Central memory CD8-positive, alpha-beta T cell (primary cell): ENCODE measurements around the gene RAD18.

Experiments
- ATAC-seq: fragments of 150-1000 bp; cut with Tn5 transposase; replicated peaks from 2 replicates; pipeline ENCODE4 v1.10.0; 2022; ENCODE audit warnings: mild to moderate bottlenecking, moderate FRiP score, moderate number of reproducible peaks; ENCODE audit not compliant: poor library complexity, severe bottlenecking; ENCODE audit errors: extremely low read depth
- DNase-seq, 2 donors: peaks; one replicate each; pipeline ENCODE4 v3.0.0; 2021; ENCODE audit warnings: low spot score in 2 of 2
- H3K27ac Mint-ChIP-seq: one replicate; pipeline ENCODE4 v1.8.0; 2022; ENCODE audit warnings: low read depth, mild to moderate bottlenecking, moderate library complexity, mixed read lengths
- H3K27me3 Mint-ChIP-seq: one replicate; pipeline ENCODE4 v1.8.0; 2022; ENCODE audit warnings: mixed read lengths
- H3K36me3 Mint-ChIP-seq: one replicate; pipeline ENCODE4 v1.8.0; 2022; ENCODE audit warnings: mild to moderate bottlenecking, moderate library complexity, mixed read lengths; ENCODE audit not compliant: insufficient read depth
- H3K4me1 Mint-ChIP-seq: one replicate; pipeline ENCODE4 v1.8.0; 2022; ENCODE audit warnings: mixed read lengths
- H3K4me3 Mint-ChIP-seq: one replicate; pipeline ENCODE4 v1.8.0; 2022; ENCODE audit warnings: mild to moderate bottlenecking, moderate library complexity, mixed read lengths
- H3K9me3 Mint-ChIP-seq: one replicate; pipeline ENCODE4 v1.8.0; 2022; ENCODE audit warnings: mixed read lengths

RAD18 gene

DNA sequence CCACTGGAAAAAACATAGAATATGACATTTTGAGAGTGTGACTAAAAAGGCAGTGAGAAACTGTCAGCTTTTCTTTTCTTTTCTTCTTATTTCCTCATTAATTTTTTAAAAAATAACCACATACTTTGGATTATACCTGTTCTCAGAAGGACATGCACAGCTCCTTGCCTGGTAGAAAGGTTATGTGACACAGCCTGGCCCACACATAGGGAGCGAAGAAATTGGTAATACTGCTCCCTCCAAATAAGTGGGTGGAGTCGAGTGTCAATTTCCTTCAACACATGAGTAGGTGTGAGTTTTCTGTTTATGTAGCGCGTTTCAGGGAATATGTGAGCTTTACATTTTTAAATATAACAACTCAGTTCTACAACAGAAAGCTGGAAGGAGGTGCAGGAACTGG is 28.9 kb upstream of the RAD18 start:
- H3K27ac Mint-ChIP-seq: no peak overlapping the region
- no peak for DNase-seq
- no peaks in the 10 kb centered on the region for H3K4me1 Mint-ChIP-seq
- H3K27me3 Mint-ChIP-seq: no peaks in the 10 kb centered on the region
- ATAC-seq: no peak
- H3K9me3 Mint-ChIP-seq: no peaks in the 10 kb centered on the region
- peaks cover 1% of the 10 kb centered on the region for H3K36me3 Mint-ChIP-seq
- no peak overlapping the region for H3K4me3 Mint-ChIP-seq

DNA sequence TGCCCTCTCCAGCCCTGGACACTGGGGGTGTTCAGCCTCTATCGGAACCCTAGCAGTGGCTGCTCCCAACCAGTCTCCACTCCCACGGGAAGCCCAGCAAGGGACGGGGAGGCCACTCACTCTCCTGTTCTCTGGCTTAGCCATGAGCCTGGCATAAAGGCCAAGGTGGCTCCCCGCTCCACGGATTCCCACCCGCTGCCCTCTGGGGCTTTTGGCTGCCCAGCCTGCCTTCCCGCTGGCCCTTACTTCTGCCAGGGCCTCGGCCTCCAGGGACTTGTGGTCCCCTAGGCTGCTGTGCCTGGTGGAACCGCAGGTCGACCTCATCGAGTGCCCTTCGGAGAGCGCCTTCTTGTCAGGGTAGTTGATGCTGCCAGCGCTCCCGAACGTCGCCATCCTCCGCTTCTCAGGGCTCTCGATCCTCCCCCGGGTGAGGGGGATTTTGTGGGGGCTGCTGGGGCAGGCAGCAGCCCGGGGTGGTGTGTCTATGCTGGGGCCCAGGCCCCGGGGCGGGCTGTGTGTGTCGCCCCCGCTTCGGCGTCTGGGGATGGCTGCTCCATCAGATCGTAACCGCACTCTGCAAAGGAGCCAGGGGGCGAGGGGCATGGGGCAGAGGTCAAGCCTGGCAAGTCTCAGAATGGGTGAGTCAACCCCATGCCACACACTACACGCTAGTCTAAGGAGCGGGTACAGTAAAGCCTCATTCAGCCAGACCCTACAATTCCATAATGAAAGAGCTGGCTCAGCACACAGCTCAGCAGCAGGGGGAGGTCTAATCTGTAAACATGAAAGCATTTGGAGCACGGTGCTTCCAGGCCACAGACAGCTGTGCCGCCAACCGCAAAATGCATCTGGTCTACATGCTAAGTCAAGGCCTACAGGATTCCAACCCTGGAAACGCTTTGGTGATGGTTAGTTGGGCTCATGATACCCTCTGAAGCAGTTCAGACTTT is 27.3 kb upstream of the RAD18 start:
- Mint-ChIP-seq H3K36me3 (peaks cover 1% of the 10 kb centered on the region), H3K27ac (no peak overlapping the region), H3K4me3 (no peak overlapping the region), H3K27me3 (no peaks in the 10 kb centered on the region), H3K9me3 (no peaks in the 10 kb centered on the region), H3K4me1 (no peaks in the 10 kb centered on the region)
- no peak for ATAC-seq
- no peak for DNase-seq

DNA sequence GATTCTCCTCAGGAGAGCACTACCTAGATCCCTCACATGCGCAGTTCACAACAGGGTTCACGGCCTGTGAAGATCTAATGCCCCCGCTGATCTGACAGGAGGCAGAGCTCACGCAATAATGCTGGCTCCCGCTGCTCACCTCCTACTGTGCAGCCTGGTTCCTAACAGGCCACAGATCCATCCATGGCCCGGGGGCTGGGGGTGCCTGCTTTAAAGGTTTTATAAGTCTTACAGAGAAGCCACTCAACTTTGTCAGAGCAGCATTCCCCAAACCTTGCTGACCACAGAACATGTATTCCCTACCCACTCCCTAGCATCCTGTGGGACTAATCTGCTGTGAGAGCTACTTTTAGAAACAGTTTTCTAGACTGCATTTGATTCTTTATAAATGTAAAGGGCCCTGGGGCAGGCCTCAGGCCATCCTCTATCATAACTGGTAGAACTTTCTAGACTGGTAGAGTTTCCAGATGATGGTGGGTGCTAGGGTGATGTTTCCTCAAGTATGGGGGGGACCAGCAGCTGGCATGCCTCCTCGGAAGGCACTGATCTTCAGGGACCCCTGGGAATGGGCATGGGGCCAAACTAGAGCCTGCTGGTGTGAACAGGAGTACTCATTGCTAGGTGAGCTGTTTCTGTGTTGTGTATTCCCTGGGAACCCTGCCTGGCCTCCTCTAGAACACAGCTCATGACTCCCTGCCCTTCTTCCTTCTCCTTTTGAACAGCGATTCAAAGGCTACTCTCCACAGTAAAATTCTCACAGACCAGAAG is 25.7 kb upstream of the RAD18 start:
- H3K4me3 Mint-ChIP-seq: no peak overlapping the region
- H3K4me1 Mint-ChIP-seq: no peaks in the 10 kb centered on the region
- peaks cover 1% of the 10 kb centered on the region for H3K27me3 Mint-ChIP-seq
- DNase-seq (no peak), ATAC-seq (no peak)
- no peaks in the 10 kb centered on the region for H3K9me3 Mint-ChIP-seq
- H3K27ac Mint-ChIP-seq: no peak overlapping the region
- H3K36me3 Mint-ChIP-seq: peaks cover 1% of the 10 kb centered on the region

DNA sequence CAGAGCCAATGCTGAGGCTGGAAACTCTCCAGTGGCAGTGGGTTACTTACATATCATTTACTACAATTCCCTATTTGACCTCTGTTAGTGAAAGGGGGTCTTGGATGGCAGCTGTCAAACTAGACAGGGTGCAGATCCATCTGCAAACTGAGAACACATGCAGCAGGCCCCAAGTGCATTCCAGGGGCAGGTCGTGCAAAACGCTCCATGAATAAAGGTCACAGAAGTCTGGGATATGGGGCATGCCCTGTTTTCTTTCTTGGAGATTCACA is 25.0 kb upstream of the RAD18 start:
- H3K4me3 Mint-ChIP-seq: no peak overlapping the region
- no peaks in the 10 kb centered on the region for H3K4me1 Mint-ChIP-seq
- peaks cover 8% of the 10 kb centered on the region for H3K27me3 Mint-ChIP-seq
- no peak for ATAC-seq
- no peak for DNase-seq
- H3K9me3 Mint-ChIP-seq: no peaks in the 10 kb centered on the region
- no peak overlapping the region for H3K27ac Mint-ChIP-seq
- H3K36me3 Mint-ChIP-seq: peaks cover 1% of the 10 kb centered on the region

DNA sequence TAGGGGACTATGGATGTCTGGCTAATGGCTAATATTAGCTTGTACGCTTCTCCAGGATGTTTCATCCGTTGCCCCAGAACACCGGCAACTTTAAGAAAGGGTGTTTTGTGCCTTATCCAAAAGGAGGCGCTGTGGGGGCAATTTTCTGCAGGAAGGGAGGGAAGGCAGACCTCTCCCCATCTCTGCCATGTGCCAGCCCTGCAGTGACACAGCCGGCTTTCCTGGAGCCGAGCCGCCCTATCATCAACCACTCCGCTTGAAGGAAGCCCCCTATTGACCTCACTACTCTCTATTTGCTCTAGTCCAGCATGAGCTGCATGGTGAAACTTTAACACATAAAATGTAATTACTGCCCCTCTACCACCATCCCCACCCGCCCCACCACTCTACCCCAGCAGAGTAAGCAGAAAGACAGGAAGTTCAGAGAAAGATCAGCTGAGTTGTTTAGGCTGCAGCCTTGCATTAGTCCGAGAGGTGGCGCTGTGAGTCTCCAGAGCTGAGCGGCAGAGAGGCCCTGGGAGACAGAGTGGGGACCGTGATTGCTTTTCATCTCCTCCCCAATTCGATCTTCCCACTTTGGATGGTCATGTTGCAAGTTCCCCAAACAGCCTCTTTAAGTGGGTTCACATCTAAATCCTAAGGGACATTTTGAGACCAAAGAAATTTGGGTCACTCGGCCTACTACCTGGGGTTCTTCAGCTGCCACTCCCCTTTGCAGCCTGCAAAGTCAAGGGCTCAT is 24.5 kb upstream of the RAD18 start:
- H3K9me3 Mint-ChIP-seq: no peaks in the 10 kb centered on the region

DNA sequence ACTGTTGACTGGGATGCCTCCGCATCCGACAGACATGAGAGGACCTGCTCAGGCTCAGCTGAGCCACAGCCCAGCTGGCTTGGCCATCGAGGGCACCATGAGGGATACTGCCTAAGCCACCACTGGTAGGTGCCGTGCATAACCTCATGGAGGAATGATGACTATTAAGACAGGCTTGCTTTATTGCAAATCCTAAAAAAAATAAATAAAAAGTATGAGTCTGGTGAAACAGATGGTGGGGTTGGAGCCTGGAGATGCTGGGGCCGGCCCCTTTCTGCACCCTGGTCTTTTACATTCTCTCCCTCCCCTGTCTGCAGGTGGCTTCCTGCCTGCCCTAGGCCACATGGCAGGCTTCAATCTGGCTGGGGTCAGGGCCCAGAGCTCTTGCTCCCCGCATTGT is 24.0 kb upstream of the RAD18 start:
- Mint-ChIP-seq H3K27me3 (peaks cover 16% of the 10 kb centered on the region), H3K4me1 (no peaks in the 10 kb centered on the region), H3K27ac (no peak overlapping the region)

More for the DNA sequence above, 24.5 kb upstream of the RAD18 start:
- ATAC-seq: no peak
- Mint-ChIP-seq H3K4me1 (no peaks in the 10 kb centered on the region), H3K4me3 (no peak overlapping the region), H3K36me3 (peaks cover 1% of the 10 kb centered on the region), H3K27me3 (peaks cover 10% of the 10 kb centered on the region), H3K27ac (no peak overlapping the region)
- peak; percentile 31 to 36 for DNase-seq

DNA sequence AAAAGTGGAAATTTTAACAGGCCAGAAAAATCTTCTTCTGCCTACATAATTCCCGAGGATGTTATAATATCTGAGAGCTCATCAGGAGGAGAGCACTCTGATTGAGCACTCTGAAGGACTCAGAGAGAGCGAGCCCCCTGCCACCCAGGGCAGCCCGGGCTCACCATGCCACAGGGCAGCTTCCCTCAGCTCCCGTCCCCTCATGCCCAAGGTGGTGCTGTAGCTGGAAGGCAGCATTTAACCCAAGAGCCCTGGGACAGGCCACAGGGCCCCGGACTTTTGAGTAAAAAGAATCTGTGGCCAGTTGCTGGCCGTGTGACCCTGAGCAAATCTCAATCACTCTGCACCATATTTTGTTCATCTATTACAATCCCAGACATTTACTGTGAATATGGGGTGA is 23.5 kb upstream of the RAD18 start:
- ATAC-seq (no peak), DNase-seq (no peak)
- no peak overlapping the region for H3K27ac Mint-ChIP-seq
- H3K4me3 Mint-ChIP-seq: no peak overlapping the region
- peaks cover 1% of the 10 kb centered on the region for H3K36me3 Mint-ChIP-seq
- H3K27me3 Mint-ChIP-seq: peaks cover 21% of the 10 kb centered on the region
- H3K9me3 Mint-ChIP-seq: no peaks in the 10 kb centered on the region
- H3K4me1 Mint-ChIP-seq: no peaks in the 10 kb centered on the region

More for the DNA sequence above, 24.0 kb upstream of the RAD18 start:
- no peak for DNase-seq
- peaks cover 1% of the 10 kb centered on the region for H3K36me3 Mint-ChIP-seq
- H3K4me3 Mint-ChIP-seq: no peak overlapping the region
- no peaks in the 10 kb centered on the region for H3K9me3 Mint-ChIP-seq
- no peak for ATAC-seq

DNA sequence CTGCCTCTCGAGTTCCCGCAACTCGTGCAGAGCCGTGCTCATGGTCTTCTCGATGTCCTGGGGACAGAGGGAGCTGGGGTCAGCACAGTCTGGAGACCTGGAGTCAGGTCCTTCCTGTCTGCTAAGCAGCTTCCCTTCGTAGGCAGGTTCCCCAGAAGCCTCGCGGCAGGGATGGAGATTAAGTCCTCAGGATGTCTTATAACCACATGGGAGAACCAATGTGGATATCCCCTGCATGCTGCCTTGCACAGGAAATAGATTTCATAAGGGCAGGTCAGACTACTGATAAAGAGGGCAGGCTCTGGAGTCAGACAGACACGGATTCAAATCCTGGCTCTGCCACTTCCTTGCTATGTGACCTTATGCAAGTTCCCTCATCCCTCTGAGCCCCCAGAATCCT is 22.6 kb upstream of the RAD18 start:
- DNase-seq (no peak), ATAC-seq (no peak)
- no peaks in the 10 kb centered on the region for H3K4me1 Mint-ChIP-seq
- no peak overlapping the region for H3K27ac Mint-ChIP-seq
- peaks cover 1% of the 10 kb centered on the region for H3K36me3 Mint-ChIP-seq
- peaks cover 30% of the 10 kb centered on the region for H3K27me3 Mint-ChIP-seq
- no peak overlapping the region for H3K4me3 Mint-ChIP-seq
- no peaks in the 10 kb centered on the region for H3K9me3 Mint-ChIP-seq

DNA sequence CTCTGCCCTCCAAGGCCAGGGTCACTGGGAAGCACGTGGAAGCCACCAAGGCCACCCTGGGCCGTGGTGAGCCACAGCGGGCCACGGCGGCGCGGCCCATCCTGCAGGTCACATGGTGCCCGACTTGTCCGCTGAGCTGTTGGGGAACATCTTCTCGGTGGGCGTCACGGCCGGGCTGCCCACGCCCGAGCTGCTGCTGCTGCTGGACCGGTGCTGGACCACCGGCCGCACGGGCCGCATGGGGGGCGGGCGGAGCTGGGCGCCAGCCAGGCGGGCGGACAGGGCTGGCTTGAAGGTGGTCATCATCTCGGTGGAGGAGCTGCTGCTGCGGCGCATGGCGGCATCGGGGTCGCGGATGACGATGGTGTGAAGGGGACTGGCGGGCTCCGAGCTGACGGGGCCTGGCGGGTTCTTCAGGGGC is 22.1 kb upstream of the RAD18 start:
- no peaks in the 10 kb centered on the region for H3K9me3 Mint-ChIP-seq
- no peak overlapping the region for H3K27ac Mint-ChIP-seq
- no peak overlapping the region for H3K4me3 Mint-ChIP-seq
- H3K4me1 Mint-ChIP-seq: no peaks in the 10 kb centered on the region
- ATAC-seq: no peak
- H3K36me3 Mint-ChIP-seq: peaks cover 1% of the 10 kb centered on the region
- peaks cover 34% of the 10 kb centered on the region for H3K27me3 Mint-ChIP-seq
- DNase-seq: no peak

DNA sequence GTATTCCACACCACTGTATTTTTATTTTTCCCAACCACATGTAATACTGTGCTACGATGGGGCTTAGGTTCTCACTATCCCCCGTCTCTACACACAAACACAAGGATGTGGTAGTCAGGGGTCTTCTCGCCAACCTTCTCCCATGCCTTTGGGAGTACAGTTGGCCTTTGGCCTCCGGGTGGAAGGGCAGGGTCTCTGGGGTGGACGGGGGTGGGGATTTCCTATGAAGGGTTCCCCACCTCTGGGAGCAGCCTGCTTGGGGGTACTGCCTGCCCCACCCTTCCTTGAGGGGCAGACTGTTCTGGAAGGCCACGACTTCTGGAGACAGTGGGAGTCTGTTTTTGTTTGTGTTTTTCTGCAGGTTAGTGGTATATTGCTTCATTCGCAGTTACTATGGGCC is 21.3 kb upstream of the RAD18 start:
- ATAC-seq: no peak
- peaks cover 43% of the 10 kb centered on the region for H3K27me3 Mint-ChIP-seq

DNA sequence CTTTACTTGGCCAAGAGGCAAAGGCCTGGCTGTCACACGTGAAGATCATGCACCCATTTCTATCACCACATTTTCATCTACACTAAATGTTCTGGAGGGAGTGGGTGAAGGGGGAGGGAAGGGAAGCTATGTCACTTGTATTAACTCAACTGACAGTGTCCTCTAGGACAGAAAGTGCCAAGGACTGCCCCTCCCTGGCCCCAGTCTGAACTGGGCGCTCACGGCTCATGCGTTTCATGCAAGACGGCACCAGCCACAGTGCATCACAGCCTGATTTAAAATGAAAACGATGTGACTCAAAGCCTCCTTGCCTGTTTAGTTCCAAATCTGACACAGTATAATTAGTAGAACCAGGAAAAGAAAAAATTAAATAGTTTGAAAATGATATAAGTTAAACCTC is 20.8 kb upstream of the RAD18 start:
- Mint-ChIP-seq H3K36me3 (no peaks in the 10 kb centered on the region), H3K4me3 (no peak overlapping the region), H3K27ac (no peak overlapping the region), H3K9me3 (no peaks in the 10 kb centered on the region), H3K27me3 (peaks cover 46% of the 10 kb centered on the region), H3K4me1 (no peaks in the 10 kb centered on the region)
- ATAC-seq: no peak
- no peak for DNase-seq

More for the DNA sequence above, 21.3 kb upstream of the RAD18 start:
- no peak for DNase-seq
- Mint-ChIP-seq H3K27ac (no peak overlapping the region), H3K4me1 (no peaks in the 10 kb centered on the region), H3K36me3 (no peaks in the 10 kb centered on the region), H3K4me3 (no peak overlapping the region), H3K9me3 (no peaks in the 10 kb centered on the region)

DNA sequence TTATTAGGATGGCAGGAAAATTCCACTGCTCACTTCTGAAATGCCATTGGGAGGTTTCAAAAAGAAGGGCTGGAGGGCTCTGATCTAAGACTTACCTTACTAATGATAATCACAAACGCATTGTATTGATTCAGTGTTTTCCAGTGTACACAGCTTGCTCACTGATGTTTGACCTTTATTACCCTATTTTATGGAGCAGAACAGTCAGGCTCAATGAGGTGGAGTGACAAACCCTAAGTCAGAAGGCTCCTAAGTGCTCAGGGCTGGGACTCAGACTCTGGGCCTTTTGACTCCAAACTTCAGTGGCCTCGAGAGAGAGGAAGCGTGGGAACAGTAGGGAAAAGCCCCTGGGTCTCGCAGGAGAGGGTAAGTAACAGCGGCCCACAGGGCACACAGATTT is 20.3 kb upstream of the RAD18 start:
- Mint-ChIP-seq H3K9me3 (no peaks in the 10 kb centered on the region), H3K36me3 (no peaks in the 10 kb centered on the region), H3K27me3 (peaks cover 46% of the 10 kb centered on the region), H3K4me3 (no peak overlapping the region), H3K4me1 (no peaks in the 10 kb centered on the region), H3K27ac (no peak overlapping the region)
- no peak for ATAC-seq
- DNase-seq: no peak
